GM23248 (cell line): ENCODE data around the gene SCML2. TPM values are rescaled to one million over a fixed set of nuclear protein-coding genes. Genes with fewer than 3 reads are reported as not detected.

Experiments used
- DNase-seq: peaks from one replicate; pipeline ENCODE4 v3.0.0-alpha.2; 2015
- H2AFZ ChIP-seq: fragments of 200-600 bp; sonication (generic); 2 replicates; pipeline ENCODE4 v1.6.1; 2016; ENCODE audit warnings: antibody characterized with exemption
- H3F3A ChIP-seq: fragments of 200-600 bp; sonication (generic); 2 replicates; pipeline ENCODE4 v1.6.1; 2016; ENCODE audit warnings: mild to moderate bottlenecking, antibody characterized with exemption, mixed run types; ENCODE audit not compliant: insufficient read depth
- H3K27ac ChIP-seq: fragments of 200-600 bp; sonication (generic); 2 replicates; pipeline ENCODE4 v1.5.1; 2016; ENCODE audit warnings: mild to moderate bottlenecking
- H3K27me3 ChIP-seq: fragments of 200-600 bp; sonication (generic); replicated peaks from 2 replicates; pipeline ENCODE4 v1.6.1; 2016; ENCODE audit warnings: mild to moderate bottlenecking; ENCODE audit not compliant: insufficient read depth
- H3K36me3 ChIP-seq: fragments of 200-600 bp; sonication (generic); 2 replicates; pipeline ENCODE4 v1.6.1; 2016; ENCODE audit warnings: low read depth, mild to moderate bottlenecking
- H3K4me1 ChIP-seq: fragments of 200-600 bp; sonication (generic); 2 replicates; pipeline ENCODE4 v1.6.1; 2016; ENCODE audit warnings: mild to moderate bottlenecking; ENCODE audit not compliant: insufficient read depth
- H3K4me2 ChIP-seq: fragments of 200-600 bp; sonication (generic); one replicate; pipeline ENCODE4 v1.6.1; 2016; ENCODE audit warnings: mild to moderate bottlenecking; ENCODE audit not compliant: unreplicated experiment
- H3K4me3 ChIP-seq: fragments of 200-600 bp; sonication (generic); 2 replicates; pipeline ENCODE4 v1.5.1; 2016; ENCODE audit warnings: mild to moderate bottlenecking
- H3K79me2 ChIP-seq: fragments of 200-600 bp; sonication (generic); 2 replicates; pipeline ENCODE4 v1.6.1; 2016; ENCODE audit warnings: mild to moderate bottlenecking; ENCODE audit not compliant: insufficient read depth
- H3K9ac ChIP-seq: fragments of 200-600 bp; sonication (generic); 2 replicates; pipeline ENCODE4 v1.6.1; 2016; ENCODE audit warnings: mild to moderate bottlenecking
- H3K9me2 ChIP-seq: fragments of 200-600 bp; sonication (generic); 2 replicates; pipeline ENCODE4 v1.6.1; 2016; ENCODE audit warnings: mixed run types, mild to moderate bottlenecking, moderate library complexity; ENCODE audit not compliant: insufficient read depth
- H3K9me3 ChIP-seq: fragments of 200-600 bp; sonication (generic); one replicate; pipeline ENCODE4 v1.6.1; 2017; ENCODE audit warnings: low read depth
- H4K20me1 ChIP-seq: fragments of 200-600 bp; sonication (generic); 2 replicates; pipeline ENCODE4 v1.6.0; 2016; ENCODE audit not compliant: insufficient read depth
- EZH2 ChIP-seq: fragments of 200-600 bp; sonication (generic); IDR thresholded peaks from 2 replicates; pipeline ENCODE4 v1.6.1; 2018; ENCODE audit warnings: antibody characterized with exemption, mild to moderate bottlenecking; ENCODE audit not compliant: insufficient read depth, poor library complexity, severe bottlenecking
- EZH2phosphoT487 ChIP-seq: fragments of 200-600 bp; sonication (generic); IDR thresholded peaks from 2 replicates; pipeline ENCODE4 v1.6.1; 2018; ENCODE audit warnings: antibody characterized with exemption, moderate library complexity, mild to moderate bottlenecking, low read depth; ENCODE audit not compliant: insufficient read depth
- WGBS, 2 experiments: methylation state at CpG; one replicate each; pipeline ENCODE4 v1.1.6; 2015 to 2017; ENCODE audit warnings: low lambda C conversion rate in 2 of 2, low coverage in 1 of 2; ENCODE audit errors: missing lambda C conversion rate in 2 of 2; 5-methylcytosine and 5-hydroxymethylcytosine counted together
- in situ Hi-C: fragments of 300-500 bp; cut with MboI; formaldehyde crosslinking; loops from 2 replicates; pipeline ENCODE4 v1.15.0; 2020
- polyA plus RNA-seq: library from polyadenylated mRNA; unstranded; fragments of >200 nt; fragmentation: Nextera tagmentation; extraction: Ambion mirVana; gene quantifications from 2 replicates; pipeline ENCODE4 v1.2.1, GENCODE V29; 2016
- total RNA-seq: library from RNA; depleted of rRNA; stranded (reverse); fragments of >200 nt; shearing (Covaris generic); gene quantifications from 2 replicates; pipeline ENCODE4 v1.2.3, GENCODE V29; 2014; rRNA removed

Gene SCML2
- total RNA-seq, result 0.38 and 2.1 TPM in 2 replicates
- 1.4 and 2.0 TPM in 2 replicates for polyA plus RNA-seq

- Histone ChIP-seq H3K4me2 (peak within 1 kb of the TSS; percentile 68), H3K9me2 (no peaks in the 10 kb centered on the region), H3K27me3 (no peaks in the 10 kb centered on the region; the same call in 1 of the 2 replicates), H4K20me1 (no peaks in the 10 kb centered on the region), H3F3A (no peaks in the 10 kb centered on the region), H3K27ac (no peak within 1 kb of the TSS), H3K36me3 (no peaks in the 10 kb centered on the region), H3K79me2 (no peaks in the 10 kb centered on the region), H2AFZ (peak within 1 kb of the TSS; percentile 83), H3K4me3 (peak within 1 kb of the TSS; percentile 72), H3K9me3 (no peaks in the 10 kb centered on the region), H3K9ac (peak within 1 kb of the TSS; percentile 59), H3K4me1 (no peaks in the 10 kb centered on the region)
- in situ Hi-C loops, result no loop called here
- peak; percentile 67 for DNase-seq
- 3 to 5% methylated on average over 10 to 19 of the region's 92 CpGs for WGBS, 2 experiments
- TF ChIP-seq EZH2 (no peak), EZH2phosphoT487 (no peak)
Observed at GRCh38 chrX:18354369-18355223, at the start of gene SCML2. Gene SCML2 (minus strand): TSS chrX:18354688. CDS start chrX:18334071, 20,617 bp downstream.

- no peak overlapping the region for H3K27ac ChIP-seq
- H3K79me2 ChIP-seq, result no peaks in the 10 kb centered on the region
- no peaks in the 10 kb centered on the region for H3K27me3 ChIP-seq
- H2AFZ ChIP-seq, result no peak overlapping the region
- 39 to 51% methylated on average over 3 to 4 of the region's 4 CpGs for WGBS, 2 experiments
- no peaks in the 10 kb centered on the region for H3K4me1 ChIP-seq
- H4K20me1 ChIP-seq, result no peaks in the 10 kb centered on the region
- in situ Hi-C loops, result no loop called here
- no peaks in the 10 kb centered on the region for H3K9me2 ChIP-seq
- no peaks in the 10 kb centered on the region for H3K9me3 ChIP-seq
- TF ChIP-seq EZH2 (no peak), EZH2phosphoT487 (no peak)
- H3K36me3 ChIP-seq, result no peaks in the 10 kb centered on the region
- H3K4me2 ChIP-seq, result no peak overlapping the region
- no peak overlapping the region for H3K9ac ChIP-seq
- DNase-seq, result no peak
- H3F3A ChIP-seq, result no peaks in the 10 kb centered on the region
- H3K4me3 ChIP-seq, result no peak overlapping the region
Observed at GRCh38 chrX:18401848-18402213, 47.3 kb upstream of the SCML2 start.

- WGBS, 2 experiments, result 64 to 68% methylated on average over 7 to 11 of the region's 11 CpGs
- in situ Hi-C loops, result loop anchor here (10.0 kb wide), 1 partner anchor 500 kb away; no protein-coding TSS in a partner anchor
- no peaks in the 10 kb centered on the region for H3F3A ChIP-seq
- H3K9me3 ChIP-seq, result no peaks in the 10 kb centered on the region
- H2AFZ ChIP-seq, result no peak overlapping the region
- no peaks in the 10 kb centered on the region for H3K27me3 ChIP-seq
- H3K4me2 ChIP-seq, result no peak overlapping the region
- no peaks in the 10 kb centered on the region for H3K36me3 ChIP-seq
- no peaks in the 10 kb centered on the region for H3K79me2 ChIP-seq
- H3K9me2 ChIP-seq, result no peaks in the 10 kb centered on the region
- H4K20me1 ChIP-seq, result no peaks in the 10 kb centered on the region
- no peak overlapping the region for H3K4me3 ChIP-seq
- H3K9ac ChIP-seq, result no peak overlapping the region
- TF ChIP-seq EZH2phosphoT487 (no peak), EZH2 (no peak)
- H3K4me1 ChIP-seq, result no peaks in the 10 kb centered on the region
- H3K27ac ChIP-seq, result no peak overlapping the region
- DNase-seq, result no peak
Observed at GRCh38 chrX:18394477-18394876, 40.0 kb upstream of the SCML2 start.

GRCh38 chrX:18390941-18391538 is 36.6 kb upstream of the SCML2 start:
- 3 to 11% methylated on average over 7 to 8 of the region's 9 CpGs for WGBS, 2 experiments
- no peak overlapping the region for H3K27ac ChIP-seq
- no peak overlapping the region for H3K4me2 ChIP-seq
- no peak overlapping the region for H3K9ac ChIP-seq
- H3K27me3 ChIP-seq, result no peaks in the 10 kb centered on the region
- no peaks in the 10 kb centered on the region for H3K36me3 ChIP-seq
- DNase-seq, result peak; percentile 60
- no peaks in the 10 kb centered on the region for H4K20me1 ChIP-seq
- no peaks in the 10 kb centered on the region for H3K79me2 ChIP-seq
- H3K9me2 ChIP-seq, result no peaks in the 10 kb centered on the region
- TF ChIP-seq EZH2 (no peak), EZH2phosphoT487 (no peak)
- no peak overlapping the region for H2AFZ ChIP-seq
- no peaks in the 10 kb centered on the region for H3K4me1 ChIP-seq
- in situ Hi-C loops, result loop anchor here (10.0 kb wide), 1 partner anchor 504 kb away; no protein-coding TSS in a partner anchor
- no peak overlapping the region for H3K4me3 ChIP-seq
- H3F3A ChIP-seq, result no peaks in the 10 kb centered on the region
- H3K9me3 ChIP-seq, result no peaks in the 10 kb centered on the region
